ENCODE measurements around the gene AIG1.
"Not testable (repeated sequence)": the region's sequence is repeated elsewhere in the genome, so short reads cannot be mapped to it uniquely, and the experiment has no call there.

The AIG1 gene

GRCh38 chr6:143040018-143040417, 20.7 kb upstream of the AIG1 start:
- H3K36me3 ChIP-seq (ENCODE audit: insufficient read depth, low read length): no peaks in the 10 kb centered on the region
- H3K9ac ChIP-seq (ENCODE audit: low read depth, low read length): no peak overlapping the region
- no peaks in the 10 kb centered on the region for H3K9me3 ChIP-seq (ENCODE audit: control insufficient read depth, insufficient read depth, low read length)
- no peaks in the 10 kb centered on the region for H3K4me1 ChIP-seq (ENCODE audit: insufficient read depth, low read length)

GRCh38 chr6:143044345-143044744, 16.3 kb upstream of the AIG1 start:
- H3K4me1 ChIP-seq (ENCODE audit: insufficient read depth, low read length); H3K36me3 ChIP-seq (ENCODE audit: insufficient read depth, low read length); H3K9me3 ChIP-seq (ENCODE audit: control insufficient read depth, insufficient read depth, low read length); H3K9ac ChIP-seq (ENCODE audit: low read depth, low read length): not testable (repeated sequence)

GRCh38 chr6:143049611-143050010, 11.1 kb upstream of the AIG1 start:
- no peak overlapping the region for H3K9ac ChIP-seq (ENCODE audit: low read depth, low read length)
- no peaks in the 10 kb centered on the region for H3K36me3 ChIP-seq (ENCODE audit: insufficient read depth, low read length)
- H3K4me1 ChIP-seq (ENCODE audit: insufficient read depth, low read length): no peaks in the 10 kb centered on the region
- H3K9me3 ChIP-seq (ENCODE audit: control insufficient read depth, insufficient read depth, low read length): peaks cover 6% of the 10 kb centered on the region; the same call in 1 of the 2 replicates

- Histone ChIP-seq H3K9ac (ENCODE audit: low read depth, low read length) (no peak overlapping the region), H3K36me3 (ENCODE audit: insufficient read depth, low read length) (no peaks in the 10 kb centered on the region), H3K4me1 (ENCODE audit: insufficient read depth, low read length) (0 out of 2 replicates have a peak, but pooled peaks cover 4% of the 10 kb centered on the region), H3K9me3 (ENCODE audit: control insufficient read depth, insufficient read depth, low read length) (peaks cover 6% of the 10 kb centered on the region; the same call in 1 of the 2 replicates)
Observed at GRCh38 chr6:143050509-143050908, 10.2 kb upstream of the AIG1 start.

- Histone ChIP-seq H3K36me3 (ENCODE audit: insufficient read depth, low read length) (no peaks in the 10 kb centered on the region), H3K9ac (ENCODE audit: low read depth, low read length) (no peak overlapping the region), H3K4me1 (ENCODE audit: insufficient read depth, low read length) (peaks cover 15% of the 10 kb centered on the region), H3K9me3 (ENCODE audit: control insufficient read depth, insufficient read depth, low read length) (peaks cover 6% of the 10 kb centered on the region; the same call in 1 of the 2 replicates)
Observed at GRCh38 chr6:143052282-143052681, 8.4 kb upstream of the AIG1 start.

- H3K9me3 ChIP-seq (ENCODE audit: control insufficient read depth, insufficient read depth, low read length): no peaks in the 10 kb centered on the region
- H3K4me1 ChIP-seq (ENCODE audit: insufficient read depth, low read length): peaks cover 15% of the 10 kb centered on the region
- no peaks in the 10 kb centered on the region for H3K36me3 ChIP-seq (ENCODE audit: insufficient read depth, low read length)
- H3K9ac ChIP-seq (ENCODE audit: low read depth, low read length): no peak overlapping the region
Observed at GRCh38 chr6:143053856-143054255, 6.8 kb upstream of the AIG1 start.

GRCh38 chr6:143054329-143054728, 6.4 kb upstream of the AIG1 start:
- peaks cover 15% of the 10 kb centered on the region for H3K4me1 ChIP-seq (ENCODE audit: insufficient read depth, low read length)
- no peaks in the 10 kb centered on the region for H3K36me3 ChIP-seq (ENCODE audit: insufficient read depth, low read length)
- H3K9me3 ChIP-seq (ENCODE audit: control insufficient read depth, insufficient read depth, low read length): no peaks in the 10 kb centered on the region
- H3K9ac ChIP-seq (ENCODE audit: low read depth, low read length): no peak overlapping the region

- H3K36me3 ChIP-seq (ENCODE audit: insufficient read depth, low read length): no peaks in the 10 kb centered on the region
- H3K4me1 ChIP-seq (ENCODE audit: insufficient read depth, low read length): peaks cover 15% of the 10 kb centered on the region
- no peak overlapping the region for H3K9ac ChIP-seq (ENCODE audit: low read depth, low read length)
- H3K9me3 ChIP-seq (ENCODE audit: control insufficient read depth, insufficient read depth, low read length): no peaks in the 10 kb centered on the region
Observed at GRCh38 chr6:143055213-143055612, 5.5 kb upstream of the AIG1 start.

- no peaks in the 10 kb centered on the region for H3K36me3 ChIP-seq (ENCODE audit: insufficient read depth, low read length)
- H3K9ac ChIP-seq (ENCODE audit: low read depth, low read length): no peak overlapping the region; the same call in 1 of the 2 replicates
- H3K4me1 ChIP-seq (ENCODE audit: insufficient read depth, low read length): peaks cover 15% of the 10 kb centered on the region
- no peaks in the 10 kb centered on the region for H3K9me3 ChIP-seq (ENCODE audit: control insufficient read depth, insufficient read depth, low read length)
Observed at GRCh38 chr6:143055891-143056290, 4.8 kb upstream of the AIG1 start.

GRCh38 chr6:143058987-143059386, 1.7 kb upstream of the AIG1 start:
- no peak overlapping the region for H3K9ac ChIP-seq (ENCODE audit: low read depth, low read length)
- H3K36me3 ChIP-seq (ENCODE audit: insufficient read depth, low read length): no peaks in the 10 kb centered on the region
- peaks cover 32% of the 10 kb centered on the region for H3K4me1 ChIP-seq (ENCODE audit: insufficient read depth, low read length)
- H3K9me3 ChIP-seq (ENCODE audit: control insufficient read depth, insufficient read depth, low read length): no peaks in the 10 kb centered on the region

- H3K9ac ChIP-seq (ENCODE audit: low read depth, low read length): peak overlapping the region; percentile 58
- no peaks in the 10 kb centered on the region for H3K9me3 ChIP-seq (ENCODE audit: control insufficient read depth, insufficient read depth, low read length)
- H3K36me3 ChIP-seq (ENCODE audit: insufficient read depth, low read length): no peaks in the 10 kb centered on the region
- H3K4me1 ChIP-seq (ENCODE audit: insufficient read depth, low read length): peaks cover 37% of the 10 kb centered on the region
Observed at GRCh38 chr6:143059663-143060353, 881 bp upstream of the AIG1 start.

- Histone ChIP-seq H3K9ac (ENCODE audit: low read depth, low read length) (peak overlapping the region; percentile 58), H3K36me3 (ENCODE audit: insufficient read depth, low read length) (no peaks in the 10 kb centered on the region), H3K9me3 (ENCODE audit: control insufficient read depth, insufficient read depth, low read length) (no peaks in the 10 kb centered on the region), H3K4me1 (ENCODE audit: insufficient read depth, low read length) (peaks cover 36% of the 10 kb centered on the region)
Observed at GRCh38 chr6:143060354-143060805, 309 bp upstream of the AIG1 start.

- Histone ChIP-seq H3K36me3 (ENCODE audit: insufficient read depth, low read length) (no peaks in the 10 kb centered on the region), H3K4me1 (ENCODE audit: insufficient read depth, low read length) (peaks cover 25% of the 10 kb centered on the region), H3K9me3 (ENCODE audit: control insufficient read depth, insufficient read depth, low read length) (no peaks in the 10 kb centered on the region), H3K9ac (ENCODE audit: low read depth, low read length) (peak overlapping the region; percentile 61)
Observed at GRCh38 chr6:143061597-143062385, 1.1 kb downstream of the AIG1 start.

- peaks cover 25% of the 10 kb centered on the region for H3K4me1 ChIP-seq (ENCODE audit: insufficient read depth, low read length)
- H3K36me3 ChIP-seq (ENCODE audit: insufficient read depth, low read length): no peaks in the 10 kb centered on the region
- no peak overlapping the region for H3K9ac ChIP-seq (ENCODE audit: low read depth, low read length)
- H3K9me3 ChIP-seq (ENCODE audit: control insufficient read depth, insufficient read depth, low read length): no peaks in the 10 kb centered on the region
Observed at GRCh38 chr6:143062551-143062950, 1.9 kb downstream of the AIG1 start.

GRCh38 chr6:143063631-143064030, 2.9 kb downstream of the AIG1 start:
- no peak overlapping the region for H3K9ac ChIP-seq (ENCODE audit: low read depth, low read length)
- no peaks in the 10 kb centered on the region for H3K36me3 ChIP-seq (ENCODE audit: insufficient read depth, low read length)
- peaks cover 30% of the 10 kb centered on the region for H3K4me1 ChIP-seq (ENCODE audit: insufficient read depth, low read length)
- no peaks in the 10 kb centered on the region for H3K9me3 ChIP-seq (ENCODE audit: control insufficient read depth, insufficient read depth, low read length)

Measured in ES-I3 (cell line).